Vagina (tissue), 2 donors: ENCODE measurements around the gene IGSF1.

Experiments used
- POLR2A ChIP-seq, 2 donors: fragments of 450-650 bp; IDR thresholded peaks; one replicate each; pipeline ENCODE4 v1.6.1; 2017; ENCODE audit warnings: antibody characterized with exemption in 2 of 2, mild to moderate bottlenecking in 2 of 2, moderate library complexity in 2 of 2
- POLR2AphosphoS5 ChIP-seq, 2 donors: sonication (generic); formaldehyde crosslinking; IDR thresholded peaks; one replicate each; pipeline ENCODE4 v1.9.0; 2017; ENCODE audit warnings: antibody characterized with exemption in 2 of 2, mild to moderate bottlenecking in 2 of 2, low read depth in 1 of 2; ENCODE audit not compliant: insufficient read depth in 1 of 2

DNA sequence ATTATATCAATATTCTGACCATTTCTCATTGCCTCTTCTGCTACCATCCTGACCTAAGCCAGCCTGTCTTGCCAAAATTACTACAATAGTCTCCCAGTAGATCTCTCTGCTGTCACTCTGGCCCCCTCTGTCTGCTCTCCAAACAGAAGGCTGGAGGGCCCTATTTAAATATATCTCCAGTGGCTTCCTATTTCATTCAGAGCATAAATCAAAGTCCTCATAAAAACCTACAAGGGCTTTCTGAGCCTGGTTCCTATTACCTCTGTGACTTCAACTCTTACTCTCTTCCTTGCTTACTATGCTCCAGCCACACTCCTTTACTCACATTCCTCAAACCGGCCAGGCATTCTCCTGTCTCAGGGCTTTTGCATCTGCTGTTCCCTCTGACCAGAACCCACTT is 19.0 kb downstream of the IGSF1 start:
- TF ChIP-seq POLR2AphosphoS5 (IDR thresholded peaks at IDR 0.05; ENCODE audit: insufficient read depth in 1 of 2, low read depth in 1 of 2) (no peak), POLR2A (IDR thresholded peaks at IDR 0.05) (no peak)
